Measurements from ENCODE around the gene TBC1D16.

TBC1D16 gene

GRCh38 chr17:79950751-79951150 lies 84.9 kb downstream of the TBC1D16 start:
- H3K79me2 ChIP-seq (ENCODE audit: insufficient read depth, low read depth): no peaks in the 10 kb centered on the region
- H2AFZ ChIP-seq (ENCODE audit: low read depth): no peak overlapping the region
- no peaks in the 10 kb centered on the region for H4K20me1 ChIP-seq (ENCODE audit: insufficient read depth)
- H3K27me3 ChIP-seq (ENCODE audit: insufficient read depth, low read depth): no peaks in the 10 kb centered on the region
- H3K27ac ChIP-seq: no peak overlapping the region
- no peaks in the 10 kb centered on the region for H3K36me3 ChIP-seq (ENCODE audit: insufficient read depth)
- no peak overlapping the region for H3K4me2 ChIP-seq
- H3K4me3 ChIP-seq (IDR thresholded peaks at IDR 0.05; ENCODE audit: insufficient read depth, low read depth, low read length): no peak overlapping the region
- no peak overlapping the region for H3K9ac ChIP-seq
- TF ChIP-seq CTCF (conservative IDR thresholded peaks at IDR 0.05; ENCODE audit: low read depth, low read length): no peak
- no peaks in the 10 kb centered on the region for H3K4me1 ChIP-seq (ENCODE audit: low read depth, poor library complexity, severe bottlenecking)

GRCh38 chr17:79950306-79950705 lies 85.4 kb downstream of the TBC1D16 start:
- no peak overlapping the region for H3K9ac ChIP-seq
- no peak overlapping the region for H3K4me3 ChIP-seq (IDR thresholded peaks at IDR 0.05; ENCODE audit: insufficient read depth, low read depth, low read length)
- no peaks in the 10 kb centered on the region for H3K4me1 ChIP-seq (ENCODE audit: low read depth, poor library complexity, severe bottlenecking)
- H3K79me2 ChIP-seq (ENCODE audit: insufficient read depth, low read depth): no peaks in the 10 kb centered on the region
- no peaks in the 10 kb centered on the region for H3K36me3 ChIP-seq (ENCODE audit: insufficient read depth)
- H4K20me1 ChIP-seq (ENCODE audit: insufficient read depth): no peaks in the 10 kb centered on the region
- H3K4me2 ChIP-seq: no peak overlapping the region
- TF ChIP-seq CTCF (conservative IDR thresholded peaks at IDR 0.05; ENCODE audit: low read depth, low read length): no peak
- no peaks in the 10 kb centered on the region for H3K27me3 ChIP-seq (ENCODE audit: insufficient read depth, low read depth)
- H3K27ac ChIP-seq: no peak overlapping the region
- H2AFZ ChIP-seq (ENCODE audit: low read depth): no peak overlapping the region

DNA sequence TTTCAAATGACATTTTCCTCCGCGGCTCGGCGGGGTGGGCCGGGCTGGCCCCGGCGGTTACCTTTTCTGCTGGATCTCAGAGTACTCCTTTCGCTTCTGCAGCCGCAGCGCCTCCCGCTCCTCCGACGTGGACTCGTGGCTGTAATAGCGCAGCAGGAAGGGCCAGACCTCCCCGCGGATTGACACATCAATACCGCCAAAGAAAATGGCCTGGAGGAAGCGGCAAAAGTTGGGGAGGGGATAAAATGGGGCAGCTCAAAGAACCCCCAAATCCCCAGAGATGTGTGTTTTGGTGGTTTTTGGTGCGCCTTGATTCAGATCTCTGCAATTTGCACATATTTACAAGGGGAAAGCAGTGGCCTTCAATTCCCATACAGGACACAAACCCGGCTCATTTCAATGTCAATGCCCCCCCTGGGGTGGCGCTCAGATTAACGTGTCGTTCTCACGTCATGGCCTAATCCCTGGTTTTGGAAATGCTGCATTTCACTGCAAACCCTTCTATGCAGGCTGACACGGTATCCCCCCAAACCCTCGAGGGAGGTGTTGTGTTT lies 85.9 kb downstream of the TBC1D16 start:
- no peak overlapping the region for H3K9ac ChIP-seq
- H3K4me1 ChIP-seq (ENCODE audit: low read depth, poor library complexity, severe bottlenecking): no peaks in the 10 kb centered on the region
- no peak for TF ChIP-seq CTCF (conservative IDR thresholded peaks at IDR 0.05; ENCODE audit: low read depth, low read length)
- no peaks in the 10 kb centered on the region for H3K27me3 ChIP-seq (ENCODE audit: insufficient read depth, low read depth)
- no peak overlapping the region for H3K27ac ChIP-seq
- H3K4me3 ChIP-seq (IDR thresholded peaks at IDR 0.05; ENCODE audit: insufficient read depth, low read depth, low read length): no peak overlapping the region
- H3K4me2 ChIP-seq: no peak overlapping the region
- no peaks in the 10 kb centered on the region for H3K36me3 ChIP-seq (ENCODE audit: insufficient read depth)
- H4K20me1 ChIP-seq (ENCODE audit: insufficient read depth): no peaks in the 10 kb centered on the region
- no peaks in the 10 kb centered on the region for H3K79me2 ChIP-seq (ENCODE audit: insufficient read depth, low read depth)
- H2AFZ ChIP-seq (ENCODE audit: low read depth): no peak overlapping the region

DNA sequence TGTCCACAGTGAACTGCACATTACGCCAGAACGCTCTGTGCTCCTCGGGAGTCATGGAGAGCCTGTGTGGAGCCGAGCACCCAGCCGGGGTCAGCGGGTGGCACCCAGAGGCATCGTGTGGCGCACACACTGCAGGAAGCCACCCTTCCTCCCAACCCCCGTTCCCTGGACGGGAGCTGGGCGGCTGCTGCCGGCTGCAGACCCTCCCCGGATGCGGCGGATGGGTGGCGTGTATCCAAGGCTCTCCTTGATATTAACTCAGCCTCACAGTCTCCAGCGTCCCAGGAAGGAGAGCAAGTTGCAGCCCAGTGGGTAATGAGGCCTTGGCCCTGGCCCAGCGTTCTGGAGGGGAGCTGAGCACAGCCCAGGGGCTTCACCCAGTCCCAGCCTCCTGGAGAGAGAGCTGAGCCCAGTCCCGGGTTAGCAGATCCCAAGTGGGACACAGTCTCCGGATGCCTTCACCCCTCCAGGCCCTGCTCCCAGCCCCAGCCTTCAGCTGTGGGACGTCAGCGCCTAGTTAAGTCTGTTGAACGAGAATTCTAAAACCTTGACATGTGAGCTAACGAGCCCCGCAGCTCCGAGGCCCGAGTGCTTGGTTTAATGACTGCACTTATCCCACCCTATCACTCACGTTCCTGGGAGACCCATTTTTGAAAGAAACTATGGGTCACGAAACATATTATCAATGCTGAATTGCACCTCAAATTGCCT lies 86.6 kb downstream of the TBC1D16 start:
- Histone ChIP-seq H3K4me2 (no peak overlapping the region), H3K27ac (no peak overlapping the region), H3K36me3 (ENCODE audit: insufficient read depth) (no peaks in the 10 kb centered on the region), H3K79me2 (ENCODE audit: insufficient read depth, low read depth) (no peaks in the 10 kb centered on the region), H3K4me1 (ENCODE audit: low read depth, poor library complexity, severe bottlenecking) (no peaks in the 10 kb centered on the region), H3K9ac (no peak overlapping the region), H2AFZ (ENCODE audit: low read depth) (no peak overlapping the region), H3K27me3 (ENCODE audit: insufficient read depth, low read depth) (no peaks in the 10 kb centered on the region), H3K4me3 (IDR thresholded peaks at IDR 0.05; ENCODE audit: insufficient read depth, low read depth, low read length) (no peak overlapping the region), H4K20me1 (ENCODE audit: insufficient read depth) (no peaks in the 10 kb centered on the region)
- TF ChIP-seq CTCF (conservative IDR thresholded peaks at IDR 0.05; ENCODE audit: low read depth, low read length): no peak

All from KMS-11 (cell line).